CD14-positive monocyte (primary cell): ENCODE data around the gene VTI1A. TPM values are rescaled to one million over a fixed set of nuclear protein-coding genes. Genes with fewer than 3 reads are reported as not detected.

Source experiments
- DNase-seq, 3 donors: peaks; one replicate each; pipeline ENCODE4 v3.0.0-alpha.2; 2011 to 2022
- H2AFZ ChIP-seq: 2 replicates; pipeline ENCODE4 v1.6.0; 2012; ENCODE audit warnings: mild to moderate bottlenecking, low read depth, low read length, inconsistent platforms; ENCODE audit not compliant: insufficient read depth, poor library complexity, severe bottlenecking
- H3K27ac ChIP-seq, 2 donors: 1 replicate in 1 of 2; 2 replicates in 1 of 2; pipeline ENCODE4 v1.5.1; 2012 to 2013; ENCODE audit warnings: low read length in 2 of 2, control low read depth in 1 of 2, inconsistent platforms in 1 of 2, low read depth in 1 of 2, mild to moderate bottlenecking in 1 of 2
- H3K27me3 ChIP-seq, 2 donors: one replicate each; pipeline versions ENCODE4 v1.6.0 to v1.6.1; 2011 to 2013; ENCODE audit warnings: low read length in 2 of 2; ENCODE audit not compliant: control insufficient read depth in 2 of 2, insufficient read depth in 2 of 2
- H3K36me3 ChIP-seq, 2 donors: replicated peaks in 1 of 2; 1 replicate in 1 of 2; 2 replicates in 1 of 2; pipeline versions ENCODE4 v1.5.1 to v1.6.1; 2012 to 2013; ENCODE audit warnings: low read length in 2 of 2, control low read depth in 1 of 2, inconsistent platforms in 1 of 2, mild to moderate bottlenecking in 1 of 2; ENCODE audit not compliant: insufficient read depth in 2 of 2, control insufficient read depth in 1 of 2
- H3K4me1 ChIP-seq, 2 donors: 1 replicate in 1 of 2; 2 replicates in 1 of 2; pipeline versions ENCODE4 v1.5.1 to v1.6.1; 2012 to 2013; ENCODE audit warnings: low read length in 2 of 2, control low read depth in 1 of 2, inconsistent platforms in 1 of 2, mild to moderate bottlenecking in 1 of 2, moderate library complexity in 1 of 2; ENCODE audit not compliant: insufficient read depth in 2 of 2, control insufficient read depth in 1 of 2
- H3K4me2 ChIP-seq: replicated peaks from 2 replicates; pipeline ENCODE3; 2012; ENCODE audit warnings: low read length, moderate library complexity, mild to moderate bottlenecking; ENCODE audit not compliant: poor library complexity, severe bottlenecking; ENCODE audit errors: extremely low read depth
- H3K4me3 ChIP-seq, 3 experiments: fragments of 200-600 bp in 1 of 3; sonication (generic) in 1 of 3; replicated peaks in 1 of 3; 1 replicate in 2 of 3; 2 replicates in 1 of 3; pipeline ENCODE4 v1.5.1; 2011 to 2013; ENCODE audit warnings: low read length in 3 of 3, mild to moderate bottlenecking in 3 of 3, control low read depth in 2 of 3, low read depth in 2 of 3, inconsistent platforms in 1 of 3, moderate library complexity in 1 of 3
- H3K79me2 ChIP-seq: 2 replicates; pipeline ENCODE4 v1.6.0; 2012; ENCODE audit warnings: mild to moderate bottlenecking, control low read depth, inconsistent platforms, low read length, moderate library complexity; ENCODE audit not compliant: insufficient read depth
- H3K9ac ChIP-seq: 2 replicates; pipeline ENCODE4 v1.6.0; 2017; ENCODE audit warnings: low read length, mild to moderate bottlenecking; ENCODE audit not compliant: insufficient read depth, poor library complexity, severe bottlenecking
- H3K9me3 ChIP-seq, 2 donors: replicated peaks in 1 of 2; 1 replicate in 1 of 2; 2 replicates in 1 of 2; pipeline versions ENCODE4 v1.5.1 to v1.6.1; 2012 to 2013; ENCODE audit warnings: low read length in 2 of 2, control low read depth in 1 of 2; ENCODE audit not compliant: control insufficient read depth in 1 of 2, insufficient read depth in 1 of 2
- H4K20me1 ChIP-seq: 2 replicates; pipeline ENCODE4 v1.6.0; 2012; ENCODE audit warnings: mild to moderate bottlenecking, low read length, control low read depth, moderate library complexity; ENCODE audit not compliant: insufficient read depth
- H3K27ac Mint-ChIP-seq, 7 donors: one replicate each; pipeline ENCODE4 v1.8.0; 2020; ENCODE audit warnings: mild to moderate bottlenecking in 7 of 7, mixed read lengths in 7 of 7, moderate library complexity in 6 of 7, inconsistent platforms in 2 of 7
- H3K27me3 Mint-ChIP-seq, 3 donors: one replicate each; pipeline ENCODE4 v1.8.0; 2021 to 2022; ENCODE audit warnings: low read depth in 3 of 3, mild to moderate bottlenecking in 3 of 3, mixed read lengths in 3 of 3, moderate library complexity in 3 of 3, inconsistent platforms in 1 of 3
- H3K36me3 Mint-ChIP-seq, 2 donors: one replicate each; pipeline ENCODE4 v1.8.0; 2020; ENCODE audit warnings: mixed read lengths in 2 of 2, inconsistent platforms in 1 of 2, mild to moderate bottlenecking in 1 of 2
- H3K4me1 Mint-ChIP-seq: one replicate; pipeline ENCODE4 v1.8.0; 2020; ENCODE audit warnings: mild to moderate bottlenecking, mixed read lengths
- H3K4me3 Mint-ChIP-seq, 2 donors: one replicate each; pipeline ENCODE4 v1.8.0; 2020; ENCODE audit warnings: mild to moderate bottlenecking in 2 of 2, mixed read lengths in 2 of 2, moderate library complexity in 1 of 2
- H3K9me3 Mint-ChIP-seq, 7 donors: one replicate each; pipeline ENCODE4 v1.8.0; 2020 to 2022; ENCODE audit warnings: mixed read lengths in 7 of 7, mild to moderate bottlenecking in 6 of 7, moderate library complexity in 6 of 7, inconsistent platforms in 2 of 7
- CTCF ChIP-seq: fragments of 200-600 bp; IDR thresholded peaks from one replicate; pipeline ENCODE4 v1.8.0; 2022; ENCODE audit warnings: antibody characterized with exemption, mild to moderate bottlenecking
- WGBS: methylation state at CpG from one replicate; pipeline ENCODE4 v1.1.5; 2013; ENCODE audit warnings: missing lambda C conversion rate; ENCODE audit not compliant: insufficient coverage; 5-methylcytosine and 5-hydroxymethylcytosine counted together
- intact Hi-C, 2 donors: fragments of 100-400 bp; cut with micrococcal nuclease; formaldehyde crosslinking; loops; one replicate each; pipeline versions ENCODE4 v1.15.0 to v1.15.1; 2023
- polyA plus RNA-seq, 3 donors: library from polyadenylated mRNA; depleted of rRNA in 1 of 3; unstranded in 2 of 3; stranded (reverse) in 1 of 3; fragments of 300-500 nt in 2 of 3; fragments of >200 nt in 1 of 3; fragmentation: Illumina TruSeq in 2 of 3; gene quantifications; 1 replicate in 2 of 3; 2 replicates in 1 of 3; pipeline ENCODE4 v1.2.3, GENCODE V29; 2012 to 2021

The VTI1A gene
- polyA plus RNA-seq, 3 donors: 23.6 to 25.4 (median 24.1) TPM

- Histone ChIP-seq H3K4me1 (no peaks in the 10 kb centered on the region), H3K36me3 (no peaks in the 10 kb centered on the region), H3K79me2 (no peaks in the 10 kb centered on the region), H2AFZ (no peak overlapping the region), H3K9ac (no peak overlapping the region), H3K4me3 (no peak overlapping the region), H3K9me3 (no peaks in the 10 kb centered on the region), H4K20me1 (no peaks in the 10 kb centered on the region), H3K4me2 (no peak overlapping the region), H3K27me3 (no peaks in the 10 kb centered on the region), H3K27ac (no peak overlapping the region)
- Mint-ChIP-seq H3K4me1 (no peaks in the 10 kb centered on the region), H3K27me3 (peaks cover 0 to 3% (median 3%) of the 10 kb centered on the region in 3 donors), H3K4me3 (no peak overlapping the region), H3K27ac (no peak overlapping the region), H3K36me3 (peaks cover 9 to 17% of the 10 kb centered on the region in 2 donors), H3K9me3 (no peaks in the 10 kb centered on the region)
- no peak for DNase-seq
- TF ChIP-seq CTCF: no peak
- intact Hi-C loops: no loop called here
- WGBS: 96% methylated on average over 6 of the region's 8 CpGs
These were observed 352.9 kb downstream of the VTI1A start for GRCh38 chr10:112799726-112800510.

GRCh38 chr10:112801004-112801403 is 354.0 kb downstream of the VTI1A start:
- no peak overlapping the region for H3K9ac ChIP-seq
- H3K27me3 ChIP-seq: no peaks in the 10 kb centered on the region
- H2AFZ ChIP-seq: no peak overlapping the region
- no peaks in the 10 kb centered on the region for H4K20me1 ChIP-seq
- DNase-seq: no peak
- Mint-ChIP-seq H3K4me3 (no peak overlapping the region), H3K9me3 (no peaks in the 10 kb centered on the region), H3K36me3 (peaks cover 9 to 17% of the 10 kb centered on the region in 2 donors), H3K27ac (no peak overlapping the region), H3K27me3 (peaks cover 0 to 3% (median 3%) of the 10 kb centered on the region in 3 donors), H3K4me1 (no peaks in the 10 kb centered on the region)
- WGBS: 100% methylated on average over 1 of the region's 3 CpGs
- no peak overlapping the region for H3K27ac ChIP-seq
- H3K4me3 ChIP-seq: no peak overlapping the region
- no peaks in the 10 kb centered on the region for H3K4me1 ChIP-seq
- no peaks in the 10 kb centered on the region for H3K79me2 ChIP-seq
- TF ChIP-seq CTCF: no peak
- intact Hi-C loops: no loop called here
- H3K36me3 ChIP-seq: no peaks in the 10 kb centered on the region
- H3K9me3 ChIP-seq: no peaks in the 10 kb centered on the region
- H3K4me2 ChIP-seq: no peak overlapping the region
